Activated CD4-positive, alpha-beta T cell treated with anti-CD3 and anti-CD28 coated beads, Interleukin-2, Interleukin-6, amounts not matched to agents 100 ng/mL and 50 ng/mL, durations not matched to agents 16 hours and 8 hours (primary cell): ENCODE measurements around the gene WNT11.
"Not testable (repeated sequence)": the region's sequence is repeated elsewhere in the genome, so short reads cannot be mapped to it uniquely, and the experiment has no call there.

ENCODE experiments used
- DNase-seq: peaks from one replicate; pipeline ENCODE4 v3.0.0-alpha.2; 2020

WNT11 gene

DNA sequence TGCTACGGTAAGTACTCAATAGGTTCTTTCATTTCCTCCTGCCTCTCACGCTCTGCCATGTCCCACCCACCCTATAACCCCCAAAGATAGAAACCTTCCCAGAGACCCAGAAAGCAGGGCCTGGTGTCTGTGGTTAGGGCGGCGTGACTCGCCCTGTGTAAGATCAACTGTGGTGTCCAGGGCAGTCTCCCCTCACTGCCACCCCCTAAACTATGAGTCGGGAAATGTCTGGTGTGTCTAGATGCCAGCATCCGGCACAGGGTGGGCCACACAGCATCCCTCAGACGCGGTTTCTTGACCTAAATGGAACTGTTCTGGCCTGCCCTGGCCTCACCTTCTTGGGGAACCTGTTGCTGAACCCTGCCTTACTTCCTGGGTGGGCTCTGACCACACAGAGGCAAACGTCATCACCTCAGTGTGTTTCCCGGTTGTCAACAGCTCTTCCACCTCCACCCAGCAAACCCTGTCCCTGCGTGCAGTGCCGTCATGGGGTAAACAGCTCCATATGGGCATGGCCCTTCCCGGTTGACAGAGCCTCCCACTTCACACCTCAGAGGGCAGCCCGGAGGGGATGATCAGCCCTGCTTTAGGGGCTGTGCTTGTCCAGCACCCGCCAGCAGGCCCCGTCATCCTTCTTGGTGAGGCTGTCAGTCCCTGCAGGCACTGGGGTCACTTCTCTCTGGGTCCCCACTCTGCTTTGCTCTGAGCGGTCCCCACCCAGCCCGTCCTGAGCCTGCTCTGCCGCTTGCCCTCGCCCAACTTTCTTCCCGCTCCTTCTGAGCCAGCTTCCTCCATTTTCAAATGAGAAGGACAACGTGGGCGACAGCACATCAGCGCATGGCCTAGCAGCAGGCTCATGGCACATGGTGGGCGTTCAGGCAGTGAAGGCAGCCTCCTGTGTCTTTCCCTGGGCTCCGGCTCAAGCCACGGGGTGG, 6.0 kb downstream of the WNT11 start:
- DNase-seq, result no peak

DNA sequence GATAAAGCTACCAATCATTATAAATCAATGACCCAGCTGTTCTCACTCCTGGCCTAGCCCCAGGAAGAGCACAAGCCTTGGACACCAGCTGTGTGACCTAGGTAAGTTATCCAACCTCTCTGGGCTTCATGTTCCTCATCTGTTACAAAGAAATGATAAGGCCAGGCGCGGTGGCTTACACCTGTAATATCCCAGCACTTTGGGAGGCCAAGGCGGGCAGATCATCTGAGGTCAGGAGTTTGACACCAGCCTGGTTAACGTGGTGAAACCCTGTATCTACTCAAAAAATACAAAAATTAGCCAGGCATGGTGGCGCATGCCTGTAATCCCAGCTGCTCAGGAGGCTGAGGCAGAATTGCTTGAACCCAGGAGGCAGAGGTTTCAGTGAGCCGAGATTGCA, 7.6 kb downstream of the WNT11 start:
- not testable (repeated sequence) for DNase-seq

DNA sequence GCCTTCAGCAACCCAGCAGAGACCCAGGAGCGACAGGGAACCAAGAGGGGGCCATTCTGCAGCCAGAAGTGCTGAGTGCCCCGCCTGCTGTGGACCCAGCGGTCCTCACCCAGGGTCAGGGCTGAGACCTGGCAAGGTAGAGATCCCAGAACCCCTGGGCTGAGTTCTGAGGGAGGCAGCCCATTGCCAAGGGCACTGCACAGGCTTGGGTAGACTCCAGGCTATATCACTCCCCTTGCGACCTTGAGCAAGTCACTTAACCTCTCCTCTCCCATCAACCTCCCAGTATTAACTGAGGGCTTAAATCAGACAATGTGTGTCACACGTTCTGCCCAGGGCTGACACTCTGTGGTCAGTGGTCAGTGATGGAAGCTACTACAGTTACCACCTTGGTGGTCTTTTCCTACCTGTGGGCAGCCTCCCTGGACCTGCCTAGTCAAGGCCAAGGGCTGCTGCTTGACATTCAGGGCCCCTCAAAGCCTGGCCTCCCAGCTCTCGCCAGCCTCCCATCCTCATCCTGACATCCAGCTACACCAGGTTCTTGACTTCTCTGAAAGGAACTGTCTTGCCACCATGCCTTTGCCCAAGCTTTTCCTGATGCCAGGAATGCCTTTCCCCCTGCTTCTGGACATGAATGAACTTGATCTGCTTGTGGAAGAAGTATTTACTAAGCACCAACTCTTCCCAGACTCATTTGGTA, 8.2 kb downstream of the WNT11 start:
- no peak for DNase-seq

DNA sequence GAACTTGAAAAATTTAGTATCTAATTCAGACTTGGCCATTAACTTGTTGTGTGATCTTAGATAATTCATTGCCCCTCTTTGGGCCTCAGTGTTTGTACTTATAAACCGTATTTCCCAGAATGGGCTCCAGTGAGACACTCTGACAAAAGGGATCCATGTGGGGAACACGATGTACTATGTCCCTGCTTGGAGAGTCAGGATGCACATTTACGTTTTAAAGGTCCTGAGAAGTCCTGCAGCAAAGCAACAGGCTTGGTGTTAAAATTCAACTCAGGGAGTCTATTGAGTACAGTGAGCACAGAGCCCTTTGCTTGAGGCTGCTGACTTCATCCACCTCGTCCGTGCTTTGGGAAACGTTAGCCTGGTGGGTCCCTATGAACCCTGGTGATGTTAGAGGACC, 9.0 kb downstream of the WNT11 start:
- DNase-seq, result no peak

DNA sequence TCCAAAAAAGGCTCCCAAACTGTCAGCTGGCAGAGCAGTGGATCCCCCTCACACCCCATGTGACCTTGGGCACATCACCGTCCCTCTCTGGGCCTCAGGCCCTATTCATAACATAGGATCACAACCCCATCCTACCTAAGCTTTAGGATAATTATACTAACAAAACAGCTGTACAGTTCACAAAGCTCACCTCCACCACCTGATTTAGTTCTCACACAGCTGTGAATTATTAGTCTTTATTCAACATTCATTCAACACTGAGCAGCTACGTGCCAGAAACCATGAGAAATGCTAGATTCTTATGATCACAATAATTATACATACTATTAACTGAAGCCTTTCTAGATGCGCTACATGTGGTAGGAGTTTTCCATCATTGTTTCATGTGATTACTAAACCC, 9.5 kb downstream of the WNT11 start:
- DNase-seq, result no peak

DNA sequence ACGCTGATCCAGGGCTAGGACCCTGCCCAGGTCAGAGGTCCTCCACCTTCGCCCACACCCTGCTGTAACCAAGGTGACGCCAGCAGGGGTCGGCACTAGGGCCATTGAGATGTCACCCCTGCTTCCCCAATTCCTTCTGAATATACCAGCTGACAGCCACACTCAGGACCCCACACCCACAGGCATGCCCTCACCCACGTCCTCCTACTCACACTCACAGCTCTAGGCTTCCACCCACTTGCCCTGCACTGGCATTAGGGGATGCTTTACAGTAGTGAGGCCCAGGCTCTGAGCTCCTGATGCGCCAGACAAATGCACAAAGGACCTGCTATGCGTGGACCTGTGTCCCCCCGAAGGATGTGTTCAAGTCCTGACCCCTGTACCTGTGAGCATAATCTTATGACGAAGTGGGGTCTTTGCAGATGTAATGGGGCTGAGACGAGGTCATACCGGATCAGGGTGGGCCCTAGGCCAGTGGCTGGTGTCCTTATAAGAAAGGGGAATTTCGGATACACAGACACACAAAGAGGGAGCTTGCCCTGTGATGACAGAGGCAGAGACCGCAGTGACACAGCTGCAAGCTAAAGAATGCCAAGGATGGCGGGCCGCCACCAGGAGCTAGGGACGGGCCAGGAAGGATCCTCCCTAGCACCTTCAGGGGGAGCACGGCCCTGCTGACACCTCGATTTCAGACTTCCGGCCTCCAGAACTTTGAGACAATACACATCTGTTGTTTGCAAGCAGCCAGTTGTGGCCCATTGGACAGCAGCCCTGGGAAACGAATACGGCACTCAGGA, 11.2 kb downstream of the WNT11 start:
- no peak for DNase-seq

DNA sequence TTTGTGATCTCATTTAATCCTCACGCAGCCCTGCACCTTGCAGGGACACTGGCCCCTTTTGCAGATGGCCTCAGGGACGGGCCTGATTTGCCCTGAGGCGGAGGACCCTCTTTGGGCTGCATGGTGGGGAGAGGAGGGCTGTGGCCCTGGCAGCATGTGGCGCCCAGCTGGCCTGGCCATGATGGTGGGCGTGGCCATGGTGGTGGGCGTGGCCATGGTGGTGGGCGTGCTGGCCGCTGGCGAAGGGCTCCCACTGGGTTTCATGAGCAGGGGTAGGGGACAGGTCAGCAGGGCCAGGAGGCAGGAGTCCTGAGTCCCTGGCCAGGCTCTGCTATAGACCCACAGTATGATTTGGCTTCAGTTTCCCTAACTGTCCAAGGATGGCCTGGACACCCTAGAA, 13.1 kb downstream of the WNT11 start:
- no peak for DNase-seq

DNA sequence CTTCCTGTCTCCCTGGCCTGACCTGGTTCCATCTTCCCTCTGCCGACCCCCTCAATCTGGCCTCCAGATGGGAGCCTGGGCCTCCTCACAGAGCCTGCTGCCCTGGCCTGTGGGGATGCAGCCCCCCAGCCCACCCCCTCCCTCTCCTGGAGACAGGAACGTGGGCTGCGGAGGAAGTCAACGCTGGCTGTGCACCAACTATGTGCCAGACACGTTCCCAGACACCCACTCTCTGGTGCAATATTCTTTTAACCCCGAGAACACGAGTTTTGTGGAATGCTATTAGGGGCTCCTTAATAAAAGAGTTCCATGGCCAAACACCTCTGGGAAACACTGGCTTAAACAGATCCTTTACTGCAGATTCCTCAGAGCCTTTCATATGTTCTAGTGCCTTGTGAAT, 15.9 kb downstream of the WNT11 start:
- no peak for DNase-seq

DNA sequence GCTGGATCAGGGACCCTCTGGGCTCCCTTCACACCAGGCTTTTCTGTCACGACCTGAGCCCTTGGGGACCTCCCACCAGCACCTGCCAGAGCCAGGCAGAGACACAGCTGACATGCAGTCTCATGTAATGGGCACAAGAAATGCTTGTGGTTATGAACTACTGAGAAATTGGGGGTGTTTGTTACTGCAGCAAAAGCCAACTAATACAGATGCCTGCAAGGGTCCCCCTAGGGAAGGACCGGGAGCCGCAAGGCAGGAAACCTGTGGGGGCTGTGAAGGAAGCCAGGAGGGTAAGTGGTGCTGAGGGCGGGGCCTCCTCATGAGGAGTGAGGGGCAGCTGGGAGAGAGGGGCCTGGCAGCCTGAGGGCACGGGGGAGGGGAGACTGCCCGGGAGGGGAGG, 16.6 kb downstream of the WNT11 start:
- DNase-seq, result no peak

DNA sequence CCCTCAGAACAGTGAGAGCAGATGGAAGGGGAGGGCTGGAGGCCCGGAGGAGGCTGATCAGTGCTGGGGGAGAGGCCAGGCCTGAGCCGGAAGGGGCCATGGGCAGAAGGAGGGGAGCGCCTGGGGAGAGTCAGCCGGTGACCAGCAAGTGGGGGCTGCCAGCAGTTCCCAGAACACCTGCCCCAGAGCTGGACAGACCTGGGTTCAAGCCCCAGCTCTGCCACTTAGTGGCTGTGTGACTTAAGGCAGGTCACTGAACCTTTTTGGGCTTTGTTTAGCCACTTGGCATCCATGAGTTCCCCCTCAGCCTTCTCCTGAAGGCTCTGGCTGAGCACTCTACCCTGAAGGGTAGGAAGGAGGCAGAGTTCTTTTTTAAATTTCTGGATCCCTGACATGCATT, 17.4 kb downstream of the WNT11 start:
- DNase-seq, result no peak

DNA sequence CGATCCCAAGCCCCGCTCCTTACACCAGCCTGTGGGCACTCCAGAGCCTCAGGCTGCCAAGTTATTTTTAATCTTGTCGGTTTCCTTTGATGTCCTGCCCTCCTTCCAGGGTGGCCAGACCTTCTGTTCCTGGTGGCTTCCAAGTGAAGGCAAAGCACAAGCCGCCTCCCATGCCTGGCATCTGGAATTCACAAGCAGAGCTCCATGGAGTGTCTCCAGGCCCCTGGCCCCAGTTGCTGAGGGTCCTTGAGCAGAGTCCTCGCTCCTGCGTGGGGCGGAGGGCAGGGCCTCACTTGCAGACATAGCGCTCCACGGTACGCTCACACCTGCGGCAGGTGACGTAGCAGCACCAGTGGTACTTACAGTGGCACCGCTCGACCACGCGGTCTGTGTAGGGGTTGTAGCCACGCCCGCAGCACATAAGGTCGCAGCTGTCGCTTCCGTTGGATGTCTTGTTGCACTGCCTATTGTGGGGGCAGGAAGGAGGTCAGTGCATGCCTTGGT, 19.5 kb downstream of the WNT11 start:
- no peak for DNase-seq

DNA sequence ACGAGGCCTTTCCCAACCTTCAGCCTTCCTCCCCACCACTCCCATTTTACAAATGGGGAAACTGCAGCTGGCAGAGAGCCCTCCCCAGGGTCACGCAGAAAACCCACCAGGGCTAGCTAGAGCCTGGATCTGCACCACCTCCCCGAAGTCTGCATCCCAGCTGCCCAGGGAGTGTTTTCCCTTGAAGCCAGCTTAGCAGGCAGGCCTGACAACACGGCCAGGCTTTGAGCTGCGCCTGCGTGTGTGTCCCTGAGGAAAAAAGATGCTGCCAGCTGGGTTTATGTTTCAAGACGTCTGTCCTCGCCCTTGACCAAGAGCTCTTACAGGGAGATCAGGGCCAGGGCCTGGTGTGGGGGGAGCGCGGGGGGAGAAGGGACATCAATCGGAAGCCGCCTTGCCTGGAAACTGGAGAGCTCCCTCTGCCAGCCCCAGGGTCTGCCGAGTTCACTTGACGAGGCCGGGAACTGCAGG, 20.3 kb downstream of the WNT11 start:
- DNase-seq, result no peak

DNA sequence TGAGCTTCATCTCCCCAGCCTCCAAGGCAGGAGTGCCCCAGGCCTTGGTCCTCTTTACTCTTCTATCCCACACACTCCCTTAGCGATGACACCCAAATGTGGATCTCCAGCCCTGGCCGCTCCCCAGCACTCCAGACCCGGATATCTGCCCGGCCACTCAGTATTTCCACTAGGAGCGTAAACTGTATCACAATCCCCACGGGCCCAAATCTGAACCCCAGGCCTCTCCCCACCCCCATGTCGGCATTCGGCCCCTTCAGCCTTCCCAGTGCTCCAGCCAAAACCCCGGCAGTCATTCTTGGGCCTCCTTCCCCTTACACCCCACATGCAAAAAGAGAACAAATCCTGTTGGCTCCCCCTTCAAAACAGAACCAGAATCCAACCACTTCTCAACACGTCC, 20.8 kb downstream of the WNT11 start:
- DNase-seq, result no peak

DNA sequence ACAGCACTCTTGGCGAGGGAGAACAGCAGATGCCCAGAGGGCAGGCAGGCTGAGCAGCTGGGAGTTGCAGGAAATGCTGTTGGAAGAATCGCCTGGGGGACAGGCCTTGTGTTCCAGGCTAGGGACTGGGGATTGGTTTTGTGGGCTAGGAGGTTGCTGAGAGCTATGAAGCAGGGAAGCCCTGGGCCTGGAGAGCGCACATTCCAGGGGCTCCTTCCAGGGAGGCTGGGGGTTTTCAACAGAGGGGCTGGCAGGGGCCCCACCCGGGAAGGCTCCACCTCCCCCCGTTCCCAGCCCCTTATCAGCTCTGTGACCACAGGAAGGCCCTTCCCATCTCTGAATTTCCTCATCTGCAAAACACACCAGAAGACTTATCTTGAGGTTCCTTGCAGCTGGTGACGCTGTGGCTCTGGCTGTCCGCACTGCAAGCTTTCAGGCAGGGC, 21.7 kb downstream of the WNT11 start:
- DNase-seq, result no peak

DNA sequence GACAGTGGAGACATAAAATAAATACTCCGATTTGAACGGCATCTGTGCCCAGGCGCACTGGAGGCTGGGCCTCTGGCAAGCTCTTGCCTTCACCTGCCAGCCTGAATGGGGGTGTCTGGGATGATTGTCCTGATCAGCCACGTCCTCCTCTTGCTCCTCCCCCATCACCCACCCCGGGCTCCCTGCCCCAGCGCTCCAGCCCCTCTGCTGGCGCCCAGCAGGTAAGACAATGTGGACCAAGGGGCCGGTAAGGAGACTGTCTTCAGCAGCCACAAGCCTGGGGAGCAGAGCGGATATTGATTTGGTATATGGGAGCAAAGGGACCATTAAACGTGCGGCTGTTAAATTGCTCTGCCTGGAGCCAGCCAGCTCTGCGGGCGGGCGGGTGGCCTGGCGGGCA, 24.9 kb downstream of the WNT11 start:
- no peak for DNase-seq

DNA sequence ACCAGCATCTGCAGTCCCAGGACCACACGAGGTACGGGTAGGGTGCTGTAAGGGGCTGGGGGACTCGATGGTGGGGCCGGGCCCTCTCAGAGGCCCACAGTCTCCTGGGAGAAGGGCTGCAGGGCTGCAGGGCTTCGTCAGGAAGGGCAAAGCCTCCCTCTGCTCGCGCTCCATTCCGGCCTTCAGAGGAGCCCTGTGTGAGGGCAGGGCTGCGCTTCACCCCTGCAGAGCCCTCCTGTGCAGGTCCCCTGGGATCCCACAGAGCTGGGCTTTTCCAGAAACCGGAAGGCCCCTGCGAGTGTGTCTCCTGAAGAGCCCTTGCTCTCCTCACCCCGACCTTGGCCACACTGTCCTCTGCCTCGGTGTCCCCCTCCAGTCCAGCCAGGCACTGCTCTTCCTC, 27.2 kb downstream of the WNT11 start:
- DNase-seq, result no peak

DNA sequence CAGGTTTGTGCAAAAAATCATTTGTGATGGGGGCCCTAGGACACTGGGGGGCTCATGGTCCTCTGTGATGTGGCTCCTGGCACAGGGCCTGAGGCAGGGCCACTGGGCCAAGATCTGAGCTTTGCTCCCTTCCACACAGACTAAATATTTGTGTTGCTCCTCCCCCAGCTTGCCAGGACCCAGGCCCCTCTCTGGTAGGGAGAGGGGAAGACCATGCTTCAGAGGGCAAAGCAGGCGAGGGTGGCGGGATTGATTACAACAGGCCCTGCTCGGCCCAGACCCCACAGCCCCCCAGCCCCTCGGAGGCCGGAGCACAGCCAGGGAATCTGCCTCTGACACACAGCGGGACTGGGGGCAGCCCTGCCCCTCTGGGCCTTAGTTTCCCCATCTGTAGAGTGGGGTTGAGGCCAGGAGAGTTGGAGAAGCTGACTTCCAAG, 29.0 kb downstream of the WNT11 start:
- no peak for DNase-seq

DNA sequence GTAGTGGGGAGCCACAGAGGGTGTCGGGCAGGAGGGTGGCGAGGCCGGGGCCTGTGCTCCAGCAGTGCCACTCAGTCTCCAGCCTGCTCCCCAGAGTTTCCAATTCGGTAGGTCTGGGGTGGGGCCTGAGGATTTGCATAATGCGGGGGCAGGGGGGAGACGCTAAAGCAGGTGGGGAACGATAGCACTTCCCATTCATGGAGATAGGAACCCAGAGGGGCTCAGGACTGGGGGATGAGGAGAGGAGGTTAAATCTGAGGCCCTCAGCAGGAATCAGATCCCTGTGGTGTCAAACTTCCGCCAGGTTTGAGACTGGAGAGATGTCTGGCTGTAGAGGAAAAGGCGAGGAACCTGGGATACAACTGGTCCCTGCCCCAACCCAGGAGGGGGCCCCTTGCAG, 29.8 kb downstream of the WNT11 start:
- no peak for DNase-seq

DNA sequence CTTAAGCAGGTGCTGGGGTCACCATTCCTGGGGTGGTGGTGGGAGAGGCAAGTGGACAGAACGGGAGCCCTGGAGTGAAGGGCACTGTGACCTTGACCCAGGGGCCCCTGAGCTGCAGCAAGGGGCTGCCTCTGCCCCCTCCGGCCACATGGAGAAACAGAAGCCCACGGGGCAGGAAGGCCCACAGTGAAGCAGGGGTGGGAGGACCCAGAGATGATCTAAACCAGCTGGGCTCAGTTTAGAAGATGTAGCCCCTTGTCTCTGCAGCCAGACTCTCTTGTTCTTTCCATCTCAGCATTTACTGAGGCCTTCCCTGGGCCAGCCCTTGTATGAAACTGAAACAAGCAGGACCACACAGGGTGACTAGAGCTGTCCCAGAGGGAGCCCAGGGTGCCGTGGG, 30.5 kb downstream of the WNT11 start:
- no peak for DNase-seq

DNA sequence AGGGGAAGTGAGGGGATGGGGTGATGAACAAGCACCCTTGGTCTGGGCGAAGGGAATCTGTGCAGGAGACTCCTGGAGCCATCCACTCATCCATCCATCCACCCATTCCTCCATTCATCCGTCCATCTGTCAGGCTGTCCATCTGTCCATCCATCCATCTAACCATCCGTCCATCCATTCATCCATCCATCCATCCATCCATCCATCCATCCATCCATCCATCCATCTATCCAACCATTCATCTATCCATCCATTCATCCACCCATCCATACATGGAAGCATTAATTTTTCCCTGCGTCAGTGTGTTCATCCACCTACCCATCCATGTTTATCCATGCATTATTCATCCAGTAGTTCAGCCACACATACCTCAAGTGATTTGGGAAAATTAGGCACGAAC, 32.0 kb downstream of the WNT11 start:
- DNase-seq, result no peak

DNA sequence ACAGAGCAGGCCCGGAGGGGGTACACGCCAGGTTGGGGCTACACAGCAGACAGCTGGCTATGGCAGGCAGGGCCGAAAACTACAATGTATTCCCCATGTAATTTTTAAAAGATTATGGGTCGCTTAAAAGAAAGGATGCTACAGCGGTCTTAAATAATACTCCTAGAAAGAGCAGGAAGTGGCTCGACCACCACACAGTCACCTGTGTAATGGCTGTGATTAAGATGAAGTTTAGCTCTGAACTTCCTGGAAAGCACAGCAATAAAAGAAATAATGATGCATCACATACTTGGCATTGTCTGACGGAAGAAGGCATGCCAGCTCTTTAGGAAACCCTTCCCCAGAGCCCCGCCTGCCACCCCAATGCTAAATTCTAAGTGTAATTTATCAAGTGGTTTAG, 32.6 kb downstream of the WNT11 start:
- no peak for DNase-seq

DNA sequence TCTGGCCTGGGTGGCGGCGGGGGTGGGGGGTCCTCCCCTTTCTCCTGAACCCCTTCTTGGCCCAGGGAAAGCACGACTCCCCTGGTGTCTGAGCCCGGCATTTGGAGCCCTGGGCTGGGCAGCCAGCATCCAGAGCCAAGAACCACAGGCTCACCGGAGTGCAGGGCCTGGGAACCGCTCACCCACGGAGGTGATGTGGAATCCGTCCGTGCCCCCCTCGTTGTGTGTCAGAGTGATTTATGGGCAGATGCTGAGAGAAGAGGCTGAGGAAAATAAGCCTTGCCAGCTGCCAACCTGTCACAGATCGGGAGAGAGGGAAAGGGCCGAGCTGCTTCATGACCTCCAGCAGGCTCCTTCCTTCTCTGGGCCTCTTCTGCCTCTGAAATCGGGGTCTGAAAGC, 33.7 kb downstream of the WNT11 start:
- no peak for DNase-seq

DNA sequence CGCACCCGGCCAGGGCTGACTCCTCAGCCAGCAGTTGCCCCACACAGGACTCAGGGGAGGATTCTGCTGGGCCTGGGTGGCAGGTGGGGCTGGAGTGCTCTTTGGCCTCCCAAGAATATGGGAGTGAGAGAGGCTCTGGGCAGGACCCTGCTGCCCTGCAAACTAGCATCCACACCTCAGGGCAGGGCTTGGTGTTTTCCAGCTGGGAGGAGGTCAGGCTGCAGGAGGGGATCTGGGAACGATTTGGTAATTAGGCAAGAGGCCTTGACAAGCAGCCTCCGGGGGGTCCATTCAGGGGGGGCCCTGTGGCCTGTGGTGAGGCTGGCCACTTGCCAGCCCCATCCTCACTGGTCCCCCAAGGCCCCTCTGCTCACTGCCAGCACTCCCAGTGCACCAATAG, 35.8 kb downstream of the WNT11 start:
- no peak for DNase-seq
